ENCODE results near the gene DLG3.

DNA sequence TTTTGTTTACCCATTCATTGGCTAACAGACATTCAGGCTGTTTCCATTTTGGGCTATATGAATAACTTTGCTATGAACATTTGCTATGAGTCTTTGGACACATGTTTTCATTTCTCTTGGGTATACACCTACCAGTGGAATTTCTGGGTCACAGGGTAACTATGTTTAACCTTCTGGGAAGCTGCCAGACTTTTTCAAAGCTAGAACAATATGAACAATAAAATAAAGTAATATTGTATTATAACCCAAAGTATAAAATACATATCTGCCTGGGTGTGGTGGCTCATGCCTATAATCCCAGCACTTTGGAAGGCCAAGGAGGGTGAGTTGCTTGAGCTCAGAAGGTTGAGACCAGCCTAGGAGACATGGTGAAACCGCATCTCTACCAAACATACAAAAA, 90.6 kb downstream of the DLG3 start:
- TF ChIP-seq CTCF (optimal IDR thresholded peaks at IDR 0.05 in 1 of 3, IDR thresholded peaks at IDR 0.05 in 1 of 3, conservative IDR thresholded peaks at IDR 0.05 in 1 of 3; ENCODE audit: extremely low read depth in 1 of 3, insufficient read depth in 2 of 3, low read length in 3 of 3) (no peak), EZH2 (IDR thresholded peaks at IDR 0.05; ENCODE audit: low read length) (no peak)

Measured in keratinocyte (primary cell).